GM21737 (cell line): ENCODE measurements around the gene ACADS.

Experiments used
- ATAC-seq: cut with Tn5 transposase; IDR thresholded peaks from one replicate; pipeline ENCODE4 v1.9.1; 2021; ENCODE audit warnings: mild to moderate bottlenecking, moderate library complexity; ENCODE audit not compliant: unreplicated experiment

The ACADS gene

DNA sequence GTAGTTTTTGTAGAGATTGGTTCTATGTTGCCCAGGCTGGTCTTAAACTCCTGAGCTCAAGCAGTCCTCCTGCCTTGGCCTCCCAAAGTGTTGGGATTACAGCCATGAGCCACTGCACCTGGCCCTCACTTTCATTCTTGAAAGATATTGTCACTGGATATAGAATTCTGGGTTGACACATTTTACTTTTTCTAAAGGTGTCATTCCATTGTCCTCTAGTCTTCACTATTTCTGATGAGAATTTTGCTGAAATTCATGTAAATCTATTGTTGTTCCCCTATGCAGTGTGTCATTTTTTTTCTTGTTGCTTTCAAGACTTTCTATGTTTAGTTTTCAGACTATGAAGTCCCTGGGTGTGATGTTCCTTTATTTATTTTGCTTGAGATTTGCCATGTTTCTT is 29.2 kb downstream of the ACADS start:
- ATAC-seq: no peak

- no peak for ATAC-seq
Observed at GRCh38 chr12:120755269-120755668, 29.6 kb downstream of the ACADS start.

DNA sequence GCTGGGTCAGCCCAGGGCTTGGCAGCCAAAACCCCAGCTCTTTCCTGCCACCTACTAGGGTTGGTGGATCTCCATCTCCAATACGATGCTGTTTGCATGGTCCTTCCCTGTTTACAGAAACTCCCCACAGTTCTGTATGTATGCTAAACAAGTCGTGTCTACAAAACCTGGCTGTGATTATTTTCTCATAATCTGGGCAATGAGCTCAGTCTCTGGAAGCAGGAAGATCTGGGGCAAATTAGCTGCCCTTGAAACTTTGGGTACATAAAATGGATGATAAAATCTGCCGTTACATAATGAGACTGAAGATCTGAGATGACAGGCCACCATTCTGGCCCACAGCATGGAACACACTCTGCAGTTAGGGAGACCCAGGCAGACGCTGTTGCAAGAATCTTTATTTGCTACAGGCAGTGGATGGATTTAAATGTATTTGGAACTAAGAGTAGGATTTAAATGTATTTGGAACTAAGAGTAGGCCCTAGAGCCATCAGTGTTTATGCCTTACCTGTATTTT is 31.7 kb downstream of the ACADS start:
- ATAC-seq: no peak

GRCh38 chr12:120757949-120758348 is 32.3 kb downstream of the ACADS start:
- no peak for ATAC-seq

DNA sequence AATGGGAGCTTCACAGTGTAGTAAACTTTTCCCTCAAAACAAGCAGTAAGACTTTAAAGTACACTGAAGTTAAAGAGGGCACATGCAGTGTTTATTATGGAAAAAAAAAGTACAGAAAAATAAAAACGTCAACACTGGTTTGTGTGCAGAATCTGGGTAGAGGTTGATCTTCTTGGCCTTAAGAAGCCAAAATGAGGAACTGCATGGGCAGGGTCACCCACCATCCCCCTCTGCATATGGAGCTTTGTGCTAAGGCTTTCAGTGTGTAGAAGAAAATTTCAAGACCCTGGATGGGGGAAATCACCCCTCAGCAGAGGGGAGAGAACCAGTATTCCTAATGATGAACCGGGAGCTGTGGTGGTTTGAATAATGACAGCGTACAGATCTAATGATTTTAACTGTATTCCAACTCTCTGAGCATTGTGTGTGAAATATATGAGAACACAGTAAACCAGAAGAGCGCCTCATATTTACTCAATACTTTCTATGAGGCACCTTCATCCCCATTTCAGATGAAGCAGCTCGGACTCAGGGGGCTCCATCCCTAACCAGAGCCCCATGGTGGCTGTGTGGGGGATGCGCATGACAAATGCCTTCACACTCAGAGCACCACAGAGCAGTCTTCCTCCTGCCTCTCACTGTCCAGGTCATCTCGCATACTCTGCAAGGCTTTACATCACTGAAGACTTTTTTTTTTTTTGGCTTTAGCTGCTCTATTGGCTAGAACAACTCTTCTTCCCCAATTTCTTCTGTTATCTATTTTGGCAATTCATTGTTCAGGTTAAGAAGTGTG is 33.4 kb downstream of the ACADS start:
- ATAC-seq: no peak

DNA sequence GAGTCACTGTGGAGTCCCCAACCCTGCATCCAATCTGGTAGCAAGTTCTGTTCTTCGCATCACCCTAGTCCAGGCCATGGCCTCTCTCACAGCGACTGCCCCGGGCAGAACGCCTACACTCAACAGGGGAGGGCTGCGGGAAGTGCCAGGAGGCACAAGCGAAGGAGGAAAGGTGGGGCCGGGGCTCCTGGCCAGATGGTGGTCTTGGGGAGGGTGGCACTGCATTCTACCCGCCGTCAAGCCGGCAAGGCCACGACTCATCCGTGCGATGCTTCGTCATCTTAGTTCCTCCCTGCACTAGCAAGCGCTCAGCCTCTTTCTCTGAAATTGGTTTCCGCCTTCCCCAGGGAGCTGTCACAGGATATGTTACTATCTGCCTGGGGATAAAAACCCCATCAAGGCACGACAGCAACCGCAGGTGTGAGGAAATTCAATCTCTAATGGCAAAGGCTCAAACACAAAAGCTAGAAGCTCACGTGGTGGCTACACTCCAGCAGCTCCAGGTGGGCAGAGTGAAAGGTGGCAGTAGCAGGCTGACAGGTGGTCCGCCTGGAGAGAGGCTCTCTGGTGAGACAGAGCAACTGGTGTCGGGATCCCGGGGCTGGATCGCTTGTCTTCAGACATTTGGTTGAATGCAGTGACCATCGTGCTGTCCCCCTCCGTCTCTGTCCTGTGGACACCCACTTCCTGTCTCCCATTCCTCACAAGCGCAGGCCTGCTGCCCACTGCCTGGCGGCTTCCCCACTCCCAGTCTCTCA is 34.1 kb downstream of the ACADS start:
- no peak for ATAC-seq

DNA sequence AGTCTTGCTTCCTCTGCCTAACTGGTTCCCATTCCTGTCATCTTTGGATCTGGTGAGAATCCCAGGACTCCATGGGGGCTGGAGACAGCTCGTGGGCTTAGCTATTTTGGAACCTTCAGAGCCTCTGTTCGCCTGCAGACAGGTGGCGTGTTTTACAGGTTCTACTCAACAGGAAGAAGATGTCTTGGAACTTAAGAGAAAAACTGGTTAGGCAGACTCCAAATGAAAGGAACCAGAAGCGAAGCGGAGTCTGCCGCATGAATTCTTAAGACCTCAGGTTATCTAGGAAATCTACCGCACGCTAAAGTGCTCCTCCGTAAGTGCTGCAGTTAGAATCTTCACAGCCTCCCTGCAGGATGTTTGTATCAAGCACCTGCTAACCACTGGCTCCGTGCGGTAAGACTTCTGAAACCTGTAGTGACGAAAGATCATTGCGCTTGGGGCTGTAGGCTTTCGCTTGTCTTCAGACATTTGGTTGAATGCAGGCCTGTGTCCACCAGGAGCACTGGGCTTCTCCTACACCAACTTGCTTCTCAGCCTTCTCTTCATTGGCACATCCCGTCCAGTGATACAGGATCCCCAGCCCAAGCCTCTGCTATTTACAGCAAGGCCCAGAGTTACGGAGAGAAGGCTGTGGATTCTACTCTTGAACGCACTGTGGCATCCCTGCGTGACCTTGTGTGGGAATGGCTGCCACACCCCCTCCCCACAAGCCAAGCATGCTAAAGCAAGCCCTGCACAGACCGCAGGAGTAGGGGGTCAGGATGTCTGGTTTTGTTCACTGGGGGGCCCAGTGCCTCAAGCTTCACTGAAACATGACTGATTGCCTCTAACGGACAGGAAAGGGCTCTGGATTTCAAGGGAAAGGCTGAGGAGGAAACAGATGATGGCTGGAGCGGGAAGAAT is 35.0 kb downstream of the ACADS start:
- no peak for ATAC-seq

- no peak for ATAC-seq
Observed at GRCh38 chr12:120761519-120761934, 35.9 kb downstream of the ACADS start.

DNA sequence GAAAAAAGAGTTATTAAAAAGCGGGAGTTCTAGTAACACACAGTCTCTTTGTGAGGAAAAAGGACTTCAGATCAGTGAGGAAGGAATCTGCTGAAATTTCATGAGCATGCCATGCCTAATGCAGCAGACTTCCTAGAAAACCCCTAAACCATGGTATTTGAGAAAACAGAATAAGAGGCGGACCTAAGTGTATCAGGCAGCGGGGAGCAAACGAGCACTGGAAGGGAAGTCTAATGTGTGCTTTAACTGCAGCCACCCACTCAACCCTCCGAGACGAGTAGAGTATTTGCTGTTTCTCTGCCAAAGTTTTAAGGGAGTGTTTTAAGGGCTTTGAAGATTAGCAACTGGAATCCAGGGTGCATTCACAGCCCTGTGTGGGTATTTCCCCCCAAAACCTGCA is 36.5 kb downstream of the ACADS start:
- no peak for ATAC-seq

DNA sequence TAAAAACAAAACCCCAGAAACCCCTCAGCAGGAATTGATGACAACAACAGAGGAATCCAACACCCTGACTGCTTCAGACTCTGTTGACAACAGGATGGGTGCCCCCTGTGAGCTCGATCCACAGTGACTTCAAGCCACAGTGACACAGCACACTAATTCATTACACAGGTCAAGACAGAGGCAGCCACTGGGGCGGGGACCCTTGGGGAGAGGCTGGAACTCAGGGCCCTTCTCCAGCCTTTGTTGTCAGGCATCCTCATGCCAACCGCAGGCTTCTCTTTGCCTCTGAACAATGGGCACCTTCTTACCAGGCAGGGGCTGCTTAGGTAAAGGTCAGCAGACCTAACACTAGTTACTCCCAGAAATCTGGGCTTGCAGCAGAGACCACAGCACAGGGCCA is 37.6 kb downstream of the ACADS start:
- no peak for ATAC-seq

- no peak for ATAC-seq
Observed at GRCh38 chr12:120764816-120765215, 39.2 kb downstream of the ACADS start.

- ATAC-seq: no peak
Observed at GRCh38 chr12:120766566-120766965, 40.9 kb downstream of the ACADS start.

DNA sequence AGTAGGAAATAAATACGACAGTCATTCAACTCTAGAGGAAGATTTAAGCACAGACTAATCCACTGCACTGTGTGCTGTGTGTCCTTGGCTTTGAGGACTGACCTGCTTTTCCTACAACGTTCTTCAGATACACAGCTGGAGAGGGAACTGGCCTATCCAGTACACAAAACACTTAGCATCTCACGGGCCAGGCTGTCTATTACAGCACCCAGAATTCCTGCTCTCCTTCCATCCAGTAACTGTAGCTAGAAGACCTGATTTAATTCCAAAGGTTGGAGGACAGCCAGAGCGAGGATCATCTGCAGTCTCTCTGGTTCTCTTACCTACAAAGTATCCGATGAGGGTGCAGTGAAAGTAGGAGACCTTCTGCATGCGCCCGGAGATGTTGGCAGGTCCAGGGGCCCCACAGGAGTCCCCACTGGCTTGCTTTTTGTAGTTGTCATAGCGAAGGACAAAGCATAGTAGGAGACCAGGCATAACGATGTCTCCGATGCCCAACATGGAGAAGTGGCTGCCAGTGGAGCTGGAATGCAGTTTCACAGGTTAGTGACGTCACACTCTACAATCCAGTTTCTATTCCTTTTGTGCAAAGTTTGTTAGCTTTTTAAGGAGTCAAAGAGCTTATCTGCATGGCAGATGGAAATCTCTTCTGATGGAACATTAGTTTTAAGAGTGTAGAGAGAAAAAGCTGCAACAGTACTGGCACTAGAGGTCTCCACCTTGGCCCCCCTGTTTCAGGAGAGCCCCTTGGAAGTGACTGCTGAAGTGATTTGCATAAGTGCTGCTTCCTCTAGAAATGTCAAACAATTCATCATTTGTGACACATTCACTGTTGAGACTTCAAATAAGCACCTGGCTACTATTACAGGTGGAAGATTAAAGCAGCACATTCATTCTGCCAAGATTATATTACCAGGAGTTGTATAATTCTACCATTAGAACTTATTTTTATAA is 41.7 kb downstream of the ACADS start:
- no peak for ATAC-seq

DNA sequence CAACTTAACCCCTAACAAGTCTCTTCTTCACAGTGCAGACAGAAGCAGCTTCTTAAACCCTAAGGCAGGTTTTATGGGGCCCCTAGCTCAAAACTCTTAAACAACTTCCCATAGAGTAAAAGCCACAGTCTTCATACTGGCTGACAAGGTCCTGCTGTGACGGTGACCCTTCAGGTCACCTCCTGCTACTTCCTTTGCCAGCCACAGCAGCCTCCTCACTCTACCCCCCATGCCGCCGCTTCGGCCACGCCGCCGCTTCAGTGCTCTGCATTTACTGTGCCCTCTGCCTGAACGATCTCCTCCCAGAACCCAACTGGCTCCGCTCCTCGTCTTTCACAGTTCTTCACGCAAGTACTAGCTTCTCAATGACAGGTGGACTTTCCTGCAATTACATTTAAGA is 45.5 kb downstream of the ACADS start:
- ATAC-seq: no peak

GRCh38 chr12:120774169-120774916 is 48.7 kb downstream of the ACADS start:
- ATAC-seq: no peak

DNA sequence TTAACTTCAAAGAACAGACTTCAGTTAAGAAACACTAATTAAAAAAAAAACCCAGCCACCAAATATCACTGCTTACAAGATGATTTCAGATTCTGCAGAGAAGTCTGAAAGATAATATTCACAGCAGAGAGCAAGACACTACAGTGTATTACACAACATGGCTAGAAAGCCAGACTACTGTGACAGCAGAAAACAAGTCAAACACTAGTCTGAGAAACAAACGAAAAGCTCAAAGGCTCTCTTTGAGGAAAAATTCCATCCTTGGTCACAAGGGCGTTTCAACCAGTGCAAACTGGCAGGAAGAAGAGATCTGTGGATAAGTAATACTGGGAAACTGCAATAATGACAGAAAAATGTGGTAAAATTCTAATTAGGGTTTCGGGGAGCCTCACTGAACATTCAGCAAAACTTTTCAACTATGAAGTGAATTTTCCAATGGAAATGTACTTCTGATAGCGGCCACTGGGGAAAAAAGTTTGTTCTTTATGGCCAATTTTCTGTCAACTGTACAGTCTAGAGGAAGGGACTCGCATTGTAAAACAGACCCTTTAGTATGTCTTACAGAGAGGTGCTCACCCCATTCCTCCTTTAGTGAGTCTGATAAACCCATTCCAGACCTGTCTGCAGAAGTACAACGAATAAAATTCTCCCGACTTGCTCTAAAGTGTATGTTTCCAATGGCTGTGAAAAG is 50.4 kb downstream of the ACADS start:
- no peak for ATAC-seq

DNA sequence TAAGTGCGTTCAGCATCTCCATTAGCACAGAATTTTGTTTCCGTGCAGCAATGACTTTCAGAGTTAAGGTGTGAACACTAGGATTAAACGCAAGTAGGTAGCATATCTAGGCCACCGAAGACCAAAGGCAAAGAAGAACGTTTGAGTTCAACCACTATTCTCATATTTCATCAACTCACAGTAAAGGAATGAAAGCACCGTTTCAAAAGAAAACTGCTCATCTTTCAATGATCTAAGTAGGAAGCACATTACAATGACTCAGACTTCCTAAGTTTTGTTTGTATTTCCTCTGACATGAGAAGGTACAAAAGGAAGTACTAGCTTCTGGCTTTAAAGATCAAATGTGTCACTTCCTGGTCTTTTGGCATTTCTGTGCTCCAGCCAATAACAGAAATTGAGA is 57.6 kb downstream of the ACADS start:
- ATAC-seq: no peak

- ATAC-seq: no peak
Observed at GRCh38 chr12:120784804-120785203, 59.2 kb downstream of the ACADS start.

DNA sequence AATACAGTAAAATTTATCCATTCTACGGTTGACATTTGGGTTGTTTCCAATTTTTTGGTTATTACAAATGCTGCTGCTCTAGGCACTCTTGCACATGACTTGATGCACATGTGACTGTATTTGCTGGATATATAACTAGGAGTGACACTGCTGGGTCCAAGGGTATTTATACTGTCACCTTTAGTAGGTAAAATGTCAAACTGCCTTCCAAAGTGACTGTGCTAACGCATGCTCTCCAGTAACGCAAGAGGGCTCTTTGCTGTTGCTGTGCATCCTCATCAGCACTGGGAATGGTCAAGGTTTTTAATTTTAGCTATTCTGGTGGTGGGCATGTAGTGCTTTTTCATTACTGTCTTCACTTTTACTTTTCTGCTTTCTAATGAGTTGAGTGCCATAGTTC is 62.3 kb downstream of the ACADS start:
- ATAC-seq: no peak
